Measurements from ENCODE around the gene SLIT1.

SLIT1 gene

DNA sequence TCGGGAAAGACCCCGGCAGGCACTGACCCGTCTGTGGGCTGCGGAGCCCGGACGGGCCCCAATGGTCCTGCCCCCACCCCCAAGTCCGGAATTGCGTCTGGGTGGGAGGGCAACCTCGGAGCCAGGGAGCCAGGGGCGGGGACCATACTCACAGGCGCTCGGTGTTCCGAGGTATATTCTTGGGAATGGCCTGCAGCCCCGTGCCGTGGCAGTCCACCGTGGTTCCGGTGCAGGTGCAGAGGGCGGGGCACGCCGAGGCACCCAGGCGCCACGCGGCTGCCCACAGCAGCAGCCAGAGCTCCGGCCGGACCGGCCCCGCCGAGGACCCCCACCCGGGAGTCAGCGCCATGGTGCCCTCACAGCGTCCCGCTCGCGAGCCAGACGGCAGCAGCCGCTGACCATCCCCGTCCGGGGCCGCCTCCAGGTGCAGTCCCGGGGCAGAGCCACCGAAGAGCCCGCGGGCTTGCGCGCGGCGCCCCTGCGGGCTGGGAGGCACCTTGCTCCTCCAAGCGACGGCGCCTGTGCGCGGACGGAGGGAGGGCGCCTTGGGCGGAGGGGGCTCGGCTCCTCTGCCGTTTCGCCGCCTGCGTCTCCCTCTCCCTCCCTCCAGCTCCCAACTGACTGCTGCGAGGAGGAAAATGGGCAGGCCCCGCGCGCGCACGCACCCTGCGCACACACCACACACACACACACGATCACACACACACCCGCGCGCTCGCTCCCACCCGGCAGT lies at the start of gene SLIT1:
Gene SLIT1 (minus strand): TSS at position 634 of the 733 bp plus-strand sequence. CDS start 285 bp downstream, at position 349.
- no peak for DNase-seq

DNA sequence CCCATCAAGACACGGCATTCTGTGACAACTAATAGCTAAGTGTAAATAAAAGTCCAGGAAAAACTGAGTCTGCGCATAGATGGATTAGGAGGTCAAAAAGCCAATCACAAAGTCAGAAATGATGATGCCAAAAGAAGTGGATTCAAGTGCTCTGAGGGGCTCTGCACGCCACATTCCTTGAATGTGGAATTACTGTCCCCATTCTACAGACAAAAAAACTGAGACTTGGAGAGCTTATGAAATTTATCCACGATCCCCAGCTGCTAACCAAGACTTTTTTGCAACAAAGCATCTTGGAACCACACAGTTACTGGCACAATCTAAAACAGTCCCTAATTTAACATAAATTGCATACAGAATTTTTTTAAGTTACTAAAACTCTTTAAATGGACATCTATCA lies 49.6 kb upstream of the SLIT1 start:
- DNase-seq = no peak

DNA sequence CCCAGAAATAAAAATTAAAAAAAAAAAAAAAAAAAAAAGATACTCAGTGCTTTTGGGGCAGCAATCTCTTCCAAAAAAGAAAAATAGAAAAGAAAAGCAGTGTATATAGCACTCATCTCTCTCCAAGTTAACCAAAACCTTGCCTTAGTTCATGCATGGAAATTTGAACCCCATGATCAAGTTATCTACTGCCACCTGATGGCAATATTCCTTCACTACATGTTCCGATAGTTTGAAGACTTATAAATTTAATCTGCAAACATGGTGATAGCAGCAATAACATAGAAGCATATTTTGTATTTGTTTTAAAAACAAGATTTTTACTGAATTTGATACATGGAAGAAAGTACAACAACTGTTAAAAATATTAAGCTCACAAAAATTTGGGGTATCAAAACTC lies 48.6 kb upstream of the SLIT1 start:
- DNase-seq = no peak

DNA sequence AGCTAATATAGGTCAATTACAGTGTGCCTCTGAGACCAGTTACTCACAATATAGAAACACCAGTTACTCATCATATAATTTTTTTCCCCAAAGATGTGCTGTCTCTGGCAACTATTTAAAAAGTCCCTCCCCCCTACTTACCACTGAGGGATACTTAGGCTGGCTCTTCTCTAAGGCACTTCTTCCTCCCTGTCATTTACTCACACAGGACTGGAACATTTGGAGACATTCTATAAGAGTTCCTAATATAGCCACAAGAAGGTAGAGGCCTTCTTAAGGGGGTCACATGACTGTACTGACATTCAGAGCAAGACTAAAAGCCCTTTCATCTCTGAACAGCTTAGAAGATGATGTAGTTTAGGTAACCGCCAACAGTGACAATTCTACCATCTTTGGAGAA lies 44.4 kb upstream of the SLIT1 start:
- no peak for DNase-seq

GRCh38 chr10:97229322-97230015 lies 43.7 kb upstream of the SLIT1 start:
- no peak for DNase-seq

DNA sequence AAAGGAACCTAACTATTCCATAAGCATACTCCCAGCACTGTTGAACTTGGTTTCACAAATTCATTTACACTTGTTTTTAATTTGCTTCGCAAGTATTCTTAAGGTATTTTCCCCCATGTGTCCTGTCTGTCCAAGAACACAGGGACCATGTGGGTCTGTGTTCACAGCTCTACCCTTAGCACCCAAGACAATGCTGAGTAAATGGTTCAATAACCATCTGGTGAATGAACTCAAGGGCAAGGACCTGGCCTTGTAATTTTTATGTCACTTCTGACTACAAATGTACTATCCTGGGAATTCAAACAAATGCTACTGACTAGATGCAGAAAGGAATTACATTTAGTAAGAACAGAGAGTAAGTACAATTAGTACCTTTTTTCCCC lies 43.0 kb upstream of the SLIT1 start:
- DNase-seq = no peak

- no peak for DNase-seq
These were observed 42.5 kb upstream of the SLIT1 start for GRCh38 chr10:97228130-97228774.

DNA sequence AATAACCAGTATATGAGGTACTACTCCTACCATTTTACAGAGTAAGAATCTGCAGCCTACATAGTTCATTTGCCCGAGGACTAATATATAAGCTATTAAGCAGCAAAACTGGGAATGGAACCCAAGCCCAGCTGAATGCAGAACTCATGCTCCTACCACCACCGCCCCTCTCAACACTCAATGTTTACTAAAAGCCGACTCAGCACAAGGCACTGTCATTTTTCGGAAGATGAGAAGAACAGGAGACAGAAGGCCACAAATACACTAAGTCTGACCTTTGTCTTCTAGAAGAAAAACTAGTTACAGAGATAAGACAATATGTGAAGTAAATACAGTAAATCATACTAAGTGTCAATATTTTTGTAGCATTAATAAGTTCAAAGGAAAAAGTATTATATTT lies 40.6 kb upstream of the SLIT1 start:
- no peak for DNase-seq

GRCh38 chr10:97224483-97225435 lies 39.0 kb upstream of the SLIT1 start:
- DNase-seq = no peak

DNA sequence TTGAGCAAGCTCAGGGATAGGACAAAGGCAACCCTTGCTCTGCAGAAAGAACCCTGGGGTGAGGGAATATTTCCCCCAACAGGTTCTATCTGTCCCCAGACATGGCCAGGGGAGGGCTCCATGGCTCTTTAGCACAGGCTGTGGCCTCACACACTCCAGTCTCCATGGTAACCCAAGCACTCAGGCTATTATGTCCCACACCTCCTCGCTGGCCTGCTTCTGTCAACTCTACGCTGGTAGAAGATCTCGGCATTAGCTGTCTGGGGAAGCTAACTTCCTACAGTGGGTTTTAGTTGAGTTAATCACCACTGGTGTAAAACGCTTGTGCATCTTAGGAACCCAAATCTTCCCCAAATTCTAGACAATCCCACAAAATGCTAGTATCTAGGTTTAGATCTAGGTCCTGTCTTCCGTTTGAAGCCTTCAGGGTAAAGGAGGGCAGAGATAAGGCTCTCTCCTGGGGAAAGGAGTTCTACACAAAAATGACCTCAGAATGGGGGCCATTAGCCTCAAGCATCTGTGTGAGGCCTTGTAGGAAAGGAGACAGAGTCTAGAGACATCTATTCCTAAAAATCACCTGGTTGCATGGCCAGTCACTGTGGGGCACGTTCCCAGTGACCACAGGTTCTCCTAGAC lies 36.7 kb upstream of the SLIT1 start:
- DNase-seq = no peak

DNA sequence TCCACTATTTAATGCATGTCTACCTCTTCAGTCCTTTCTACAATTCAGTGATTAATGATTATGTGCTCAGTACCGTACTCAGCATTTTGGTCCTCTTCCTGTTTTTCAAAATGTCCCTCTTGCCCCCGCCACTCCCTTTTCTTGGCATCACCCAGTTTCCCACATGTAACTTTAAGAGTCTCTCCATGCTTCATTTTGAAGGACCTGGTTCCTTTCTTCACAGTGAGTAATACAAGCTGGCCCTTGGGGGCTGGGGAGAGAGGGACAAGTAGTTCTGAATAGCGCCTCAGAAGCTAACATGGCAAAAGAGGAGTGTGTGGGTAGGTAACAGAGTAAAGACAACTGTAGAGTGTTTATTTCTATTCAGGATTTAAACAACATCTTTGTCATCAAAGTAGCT lies 34.6 kb upstream of the SLIT1 start:
- DNase-seq = no peak

DNA sequence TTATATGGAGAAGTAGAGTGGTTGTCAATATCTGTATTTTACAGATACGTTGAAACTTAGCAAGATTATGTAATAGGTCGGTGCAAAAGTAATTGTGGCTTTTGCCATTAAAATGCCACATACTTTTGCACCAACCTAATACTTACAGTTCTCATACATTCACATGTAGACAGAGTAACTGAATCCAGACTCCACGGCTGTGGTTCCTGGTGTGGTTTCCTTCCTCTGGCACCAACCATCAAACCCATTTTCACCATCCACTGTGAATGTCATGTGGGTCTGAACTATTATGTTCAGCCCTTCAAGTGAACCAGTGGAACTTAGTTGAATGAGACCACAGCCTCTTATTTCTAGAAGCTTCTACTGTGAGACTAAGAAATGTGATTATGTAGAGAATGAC lies 31.5 kb upstream of the SLIT1 start:
- no peak for DNase-seq

DNA sequence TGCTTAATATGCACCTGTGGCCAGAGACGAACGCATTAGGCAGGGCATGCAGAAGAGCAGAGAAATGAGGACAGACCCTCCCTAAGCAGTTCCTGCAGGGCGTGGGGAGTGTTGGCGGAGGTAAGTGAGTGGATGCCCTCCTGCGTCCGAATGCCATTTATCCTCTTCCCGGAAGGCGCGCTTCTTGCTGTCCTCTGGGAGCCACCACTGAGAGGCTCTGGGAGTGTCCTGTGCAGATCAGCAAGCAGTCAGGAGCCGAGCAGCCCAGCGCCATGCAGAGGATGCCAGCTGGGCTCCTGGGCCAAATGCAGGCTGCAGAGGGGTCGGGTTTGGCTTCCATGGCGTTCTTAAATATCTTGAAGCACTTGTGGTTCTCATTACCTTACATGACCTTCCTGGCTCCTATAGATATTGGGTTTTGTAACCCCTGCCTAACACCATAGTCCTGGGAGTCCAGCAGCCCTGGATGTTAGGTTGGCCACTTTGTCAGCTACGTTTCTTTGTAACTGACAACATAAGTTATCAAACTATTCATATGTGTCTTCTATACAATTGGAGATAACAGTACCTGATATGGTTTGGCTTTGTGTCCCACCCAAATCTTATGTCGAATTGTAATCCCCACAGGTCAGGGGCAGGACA lies 30.0 kb upstream of the SLIT1 start:
- no peak for DNase-seq

- DNase-seq = no peak
These were observed 27.7 kb upstream of the SLIT1 start for GRCh38 chr10:97213431-97213830.

GRCh38 chr10:97211229-97211628 lies 25.5 kb upstream of the SLIT1 start:
- no peak for DNase-seq

DNA sequence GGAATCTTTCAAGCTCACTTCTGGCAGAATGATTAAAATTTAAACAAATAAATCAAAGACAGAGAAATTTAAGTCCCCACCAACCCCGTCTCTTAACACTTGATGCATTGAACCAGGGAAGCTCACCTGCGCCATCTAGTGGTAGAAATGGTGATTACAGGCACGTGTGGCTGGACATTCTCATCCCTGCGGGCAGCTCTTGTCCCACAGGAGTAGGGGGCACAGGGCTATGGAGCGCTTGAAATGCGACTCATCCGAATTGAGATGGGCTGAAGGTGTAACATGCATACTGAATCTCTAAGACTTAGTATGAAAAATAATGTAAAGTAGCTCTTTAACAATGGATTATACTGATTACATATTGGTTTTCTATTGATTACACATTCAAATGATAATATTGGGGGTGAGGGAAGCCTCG lies 24.8 kb upstream of the SLIT1 start:
- peak; percentile 37 to 63 for DNase-seq

DNA sequence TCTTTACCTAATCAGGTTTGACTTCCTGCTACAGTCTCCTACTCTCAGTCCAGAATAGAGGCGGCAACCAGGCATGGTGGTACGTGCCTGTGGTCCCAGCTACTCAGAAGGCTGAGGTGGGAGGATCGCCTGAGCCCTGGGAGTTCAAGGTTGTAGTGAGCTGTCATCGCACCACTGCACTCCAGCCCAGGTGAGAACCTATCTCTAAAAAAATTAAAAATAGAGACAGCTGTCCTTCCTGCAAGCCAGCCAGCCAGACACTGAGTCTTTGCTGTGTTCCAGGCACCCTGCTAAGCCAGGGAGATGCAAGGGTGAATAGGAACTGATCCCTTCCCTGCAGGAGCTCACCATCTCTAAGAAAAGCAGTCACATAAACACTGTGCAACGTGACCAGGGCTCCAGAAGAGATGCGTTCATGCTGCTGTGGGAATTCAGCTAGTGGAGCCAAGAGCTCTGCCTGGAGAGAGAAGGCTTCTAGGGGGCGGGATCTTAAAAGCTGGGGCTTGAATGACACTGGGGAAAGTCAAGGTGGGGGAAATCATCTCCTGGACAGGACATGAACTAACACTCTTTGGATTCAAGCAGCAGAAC lies 22.1 kb upstream of the SLIT1 start:
- DNase-seq = no peak

DNA sequence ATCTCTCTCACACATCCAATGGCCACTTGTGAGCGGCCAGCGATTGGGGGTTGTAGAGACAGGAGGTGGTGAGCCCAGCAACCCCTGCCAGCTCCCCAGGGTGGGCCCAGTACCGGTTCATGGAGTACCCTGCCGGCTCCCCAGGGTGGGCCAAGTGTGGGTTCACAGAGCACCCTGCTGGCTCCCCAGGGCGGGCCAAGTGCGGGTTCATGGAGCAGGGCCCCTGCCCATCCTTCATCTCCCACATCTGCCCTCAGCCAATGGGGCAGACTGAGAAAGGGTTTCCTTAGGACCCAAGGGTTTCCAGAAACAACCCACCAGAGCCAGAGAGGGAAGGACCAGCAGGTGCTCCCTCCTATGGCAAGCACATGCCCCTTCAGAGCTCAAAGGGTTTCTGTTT lies 21.4 kb upstream of the SLIT1 start:
- DNase-seq = no peak

- no peak for DNase-seq
These were observed 19.3 kb upstream of the SLIT1 start for GRCh38 chr10:97204826-97205679.

DNA sequence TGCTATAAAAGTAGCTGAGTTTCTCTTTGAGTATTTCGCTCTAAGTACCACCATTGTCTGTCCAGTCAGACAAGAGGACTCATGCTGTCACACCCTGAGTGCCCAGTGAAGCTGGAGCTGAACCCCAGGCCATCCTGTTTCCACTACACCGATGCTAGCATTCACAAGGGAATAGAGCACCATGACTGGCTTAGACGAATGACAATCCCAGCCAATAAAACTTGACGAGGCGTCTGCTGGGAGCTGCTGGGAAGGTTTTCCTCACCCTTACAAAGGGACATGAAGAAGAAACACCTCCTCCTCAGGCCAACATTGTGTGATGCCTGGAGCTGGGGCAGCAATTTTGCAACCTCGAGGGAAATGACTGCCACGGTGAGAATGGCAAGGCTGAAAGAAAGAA lies 17.5 kb upstream of the SLIT1 start:
- no peak for DNase-seq

DNA sequence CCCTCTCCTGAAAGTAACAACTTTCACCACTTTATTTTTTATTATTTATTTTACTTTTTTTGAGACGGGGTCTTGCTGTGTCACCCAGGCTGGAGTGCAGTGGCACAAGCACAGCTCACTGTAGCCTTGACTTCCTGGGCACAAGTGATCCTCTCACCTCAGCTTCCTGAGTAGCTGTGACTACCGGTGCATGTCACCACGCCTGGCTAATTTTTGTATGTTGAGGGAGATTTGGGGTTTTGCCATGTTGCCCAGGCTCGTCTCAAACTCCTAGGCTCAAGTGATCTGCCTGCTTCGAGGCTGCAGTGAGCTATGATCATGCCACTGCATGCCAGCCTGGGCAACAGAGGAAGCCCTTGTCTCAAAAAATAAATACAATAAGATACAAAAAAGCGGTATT lies 14.9 kb upstream of the SLIT1 start:
- no peak for DNase-seq

Measured in stimulated activated CD4-positive, alpha-beta T cell treated with anti-CD3 and anti-CD28 coated beads, Interleukin-4, amount 100 ng/mL, for 4 hours (primary cell).